ENCODE results near the gene UST.

GRCh38 chr6:148999929-149000468 lies 253.2 kb downstream of the UST start:
- TF ChIP-seq ZNF274 (IDR thresholded peaks at IDR 0.05; ENCODE audit: low read depth, low read length), result no peak
- no peak for TF ChIP-seq YY1 (IDR thresholded peaks at IDR 0.05; ENCODE audit: insufficient read depth, insufficient read length)
- TF ChIP-seq SUZ12 (IDR thresholded peaks at IDR 0.05; ENCODE audit: extremely low read depth, insufficient read depth, insufficient read length), result no peak

Measured in NT2/D1 (cell line).